Omental fat pad (tissue), 4 donors: ENCODE data around the gene KRTAP10-9. TPM values are rescaled to one million over a fixed set of nuclear protein-coding genes. Genes with fewer than 3 reads are reported as not detected.
"Not testable (repeated sequence)": the region's sequence is repeated elsewhere in the genome, so short reads cannot be mapped to it uniquely, and the experiment has no call there.

Experiments used
- ATAC-seq: fragments of 150-250 bp; one replicate; pipeline ENCODE4 v1.9.1; 2016; ENCODE audit warnings: mild to moderate bottlenecking, moderate library complexity; ENCODE audit not compliant: low FRiP score
- DNase-seq: peaks from one replicate; pipeline ENCODE4 v3.0.0-alpha.2; 2019; ENCODE audit warnings: low spot score
- CTCF ChIP-seq, 3 donors: fragments of 450-650 bp; IDR thresholded peaks; one replicate each; pipeline ENCODE4 v1.5.1; 2016 to 2017; ENCODE audit warnings: antibody characterized with exemption in 3 of 3, mild to moderate bottlenecking in 3 of 3, moderate library complexity in 2 of 3
- total RNA-seq, 4 donors: library from RNA; depleted of rRNA; stranded (reverse); fragments of >200 nt; gene quantifications; one replicate each; pipeline ENCODE4 v1.1.0, GENCODE V29; 2016

The KRTAP10-9 gene
- total RNA-seq, 4 donors from 2014 or later, result not detected

GRCh38 chr21:44606495-44606894 lies 20.4 kb upstream of the KRTAP10-9 start:
- no peak for ATAC-seq
- DNase-seq, result no peak
- TF ChIP-seq CTCF (IDR thresholded peaks at IDR 0.05), result no peak

- DNase-seq, result no peak
- no peak for TF ChIP-seq CTCF (IDR thresholded peaks at IDR 0.05)
- no peak for ATAC-seq
These were observed 17.7 kb upstream of the KRTAP10-9 start for GRCh38 chr21:44609193-44609592.

- ATAC-seq, DNase-seq: not testable (repeated sequence)
These were observed 16.6 kb upstream of the KRTAP10-9 start for GRCh38 chr21:44610157-44610843.

- no peak for DNase-seq
- no peak for ATAC-seq
These were observed 15.3 kb upstream of the KRTAP10-9 start for GRCh38 chr21:44611551-44611950.

GRCh38 chr21:44612029-44612486 lies 14.8 kb upstream of the KRTAP10-9 start, which contains the start of gene KRTAP10-8:
Gene KRTAP10-8 (plus strand): TSS chr21:44612079. CDS start chr21:44612101, 22 bp downstream.
- DNase-seq, result no peak
- TF ChIP-seq CTCF (IDR thresholded peaks at IDR 0.05), result no peak
- ATAC-seq, result no peak

More at GRCh38 chr21:44611551-44611950, 15.3 kb upstream of the KRTAP10-9 start:
- no peak for TF ChIP-seq CTCF (IDR thresholded peaks at IDR 0.05)

GRCh38 chr21:44612669-44613229 lies 14.1 kb upstream of the KRTAP10-9 start:
- DNase-seq (no peak), ATAC-seq (no peak)
- no peak for TF ChIP-seq CTCF (IDR thresholded peaks at IDR 0.05)

- TF ChIP-seq CTCF (IDR thresholded peaks at IDR 0.05), result no peak
- ATAC-seq, result no peak
- no peak for DNase-seq
These were observed 13.3 kb upstream of the KRTAP10-9 start for GRCh38 chr21:44613386-44614155.
